SK-N-SH (cell line): ENCODE measurements around the gene ASPG. TPM values are rescaled to one million over a fixed set of nuclear protein-coding genes. Genes with fewer than 3 reads are reported as not detected.

Experiments
- CTCF ChIA-PET: fragments of 300-600, 350-600 bp; formaldehyde crosslinking; extraction: SDS; loops from one replicate; lab custom pipeline; 2021; lab: Yijun Ruan, JAX
- POLR2A ChIA-PET: fragments of 350-600 bp; sonication (Branson Sonifier 250); formaldehyde crosslinking; extraction: SDS; loops from one replicate; lab custom pipeline; 2020; ENCODE audit warnings: antibody characterized with exemption, inconsistent platforms; lab: Yijun Ruan, JAX
- DNase-seq: peaks from one replicate; pipeline ENCODE4 v3.0.0; 2012
- H2AFZ ChIP-seq: fragments of 200-600 bp; sonication (generic); 2 replicates; pipeline ENCODE4 v1.8.1; 2016; ENCODE audit warnings: antibody characterized with exemption, mild to moderate bottlenecking, low read depth
- H3F3A ChIP-seq: fragments of 200-600 bp; sonication (generic); replicated peaks from 2 replicates; pipeline ENCODE3; 2016; ENCODE audit warnings: antibody characterized with exemption, mild to moderate bottlenecking; ENCODE audit not compliant: insufficient read depth
- H3K27ac ChIP-seq, 2 experiments: fragments of 200-500 bp in 1 of 2; fragments of 200-600 bp in 1 of 2; sonication (Bioruptor generic) in 1 of 2; sonication (generic), shearing (Covaris generic) in 1 of 2; 2 replicates each; pipeline versions ENCODE4 v1.5.1 to v1.6.1; 2014 to 2016; ENCODE audit warnings: low read depth in 2 of 2, inconsistent platforms in 1 of 2, low read length in 1 of 2, mild to moderate bottlenecking in 1 of 2, mixed read lengths in 1 of 2
- H3K27me3 ChIP-seq: fragments of 200-600 bp; sonication (generic), shearing (Covaris generic); 2 replicates; pipeline ENCODE4 v1.6.1; 2016; ENCODE audit warnings: mixed run types; ENCODE audit not compliant: insufficient read depth
- H3K36me3 ChIP-seq, 2 experiments: fragments of 200-500 bp in 1 of 2; fragments of 200-600 bp in 1 of 2; sonication (Bioruptor generic) in 1 of 2; sonication (generic) in 1 of 2; replicated peaks in 1 of 2; 2 replicates each; pipeline versions ENCODE3 to v1.5.1; 2014 to 2016; ENCODE audit warnings: low read length in 1 of 2, mild to moderate bottlenecking in 1 of 2; ENCODE audit not compliant: insufficient read depth in 2 of 2, control insufficient read depth in 1 of 2
- H3K4me1 ChIP-seq, 2 experiments: fragments of 200-500 bp in 1 of 2; fragments of 200-600 bp in 1 of 2; sonication (Bioruptor generic) in 1 of 2; sonication (generic), shearing (Covaris generic) in 1 of 2; 2 replicates each; pipeline versions ENCODE4 v1.5.1 to v1.6.1; 2014 to 2016; ENCODE audit warnings: low read depth in 1 of 2, low read length in 1 of 2, mixed run types in 1 of 2; ENCODE audit not compliant: insufficient read depth in 2 of 2, control insufficient read depth in 1 of 2
- H3K4me2 ChIP-seq: fragments of 200-600 bp; sonication (generic), shearing (Covaris generic); 2 replicates; pipeline ENCODE4 v1.6.1; 2017; ENCODE audit warnings: mixed run types
- H3K4me3 ChIP-seq, 2 experiments: fragments of 200-500 bp in 1 of 2; fragments of 200-600 bp in 1 of 2; sonication (Bioruptor generic) in 1 of 2; sonication (generic), shearing (Covaris generic) in 1 of 2; 2 replicates each; pipeline versions ENCODE4 v1.5.1 to v1.8.1; 2014 to 2016; ENCODE audit warnings: low read depth in 2 of 2, inconsistent platforms in 1 of 2, low read length in 1 of 2, mild to moderate bottlenecking in 1 of 2, mixed read lengths in 1 of 2, moderate library complexity in 1 of 2
- H3K79me2 ChIP-seq: fragments of 200-600 bp; sonication (generic); 2 replicates; pipeline ENCODE4 v1.8.1; 2017; ENCODE audit warnings: mild to moderate bottlenecking; ENCODE audit not compliant: insufficient read depth
- H3K9ac ChIP-seq: fragments of 200-600 bp; sonication (generic); 2 replicates; pipeline ENCODE4 v1.6.1; 2017; ENCODE audit warnings: mixed run types
- H3K9me2 ChIP-seq: fragments of 200-600 bp; sonication (generic); 2 replicates; pipeline ENCODE4 v1.6.1; 2017; ENCODE audit warnings: mixed run types
- H3K9me3 ChIP-seq: fragments of 200-600 bp; sonication (generic); 2 replicates; pipeline ENCODE4 v1.6.1; 2017; ENCODE audit warnings: mixed run types, mild to moderate bottlenecking, moderate library complexity
- H4K20me1 ChIP-seq: fragments of 200-600 bp; sonication (generic); 2 replicates; pipeline ENCODE4 v1.6.1; 2017; ENCODE audit warnings: mild to moderate bottlenecking, mixed run types; ENCODE audit not compliant: insufficient read depth
- CHD2 ChIP-seq: fragments of 150-350 bp; IDR thresholded peaks from 2 replicates; pipeline ENCODE4 v1.6.1; 2018; ENCODE audit warnings: low read length; ENCODE audit not compliant: partially characterized antibody
- CTCF ChIP-seq: fragments of 200-600 bp; sonication (generic); IDR thresholded peaks from 2 replicates; pipeline ENCODE4 v1.6.1; 2017; ENCODE audit warnings: antibody characterized with exemption, mild to moderate bottlenecking, moderate library complexity
- ELF1 ChIP-seq: IDR thresholded peaks from 2 replicates; pipeline ENCODE4 v1.4.0; 2012
- EZH2phosphoT487 ChIP-seq: fragments of 200-600 bp; sonication (generic); IDR thresholded peaks from 2 replicates; pipeline ENCODE4 v1.6.1; 2017; ENCODE audit warnings: low read depth, mixed run types, mild to moderate bottlenecking, antibody characterized with exemption, moderate library complexity, borderline replicate concordance
- FOSL2 ChIP-seq: IDR thresholded peaks from 2 replicates; pipeline ENCODE4 v1.4.0; 2012; ENCODE audit warnings: low read depth, mild to moderate bottlenecking, moderate library complexity, borderline replicate concordance
- FOXJ3 ChIP-seq: sonication (generic); formaldehyde crosslinking; IDR thresholded peaks from 2 replicates; pipeline ENCODE4 v1.5.1; 2020; ENCODE audit warnings: mild to moderate bottlenecking, missing genetic modification reagents
- GATA2 ChIP-seq: sonication (generic); formaldehyde crosslinking; IDR thresholded peaks from 2 replicates; pipeline ENCODE4 v1.5.0; 2020; ENCODE audit warnings: mild to moderate bottlenecking, missing genetic modification reagents
- JUND ChIP-seq: IDR thresholded peaks from 2 replicates; pipeline ENCODE4 v1.4.0; 2012
- MAX ChIP-seq: IDR thresholded peaks from 2 replicates; pipeline ENCODE4 v1.4.0; 2012; ENCODE audit warnings: low read depth
- NFIC ChIP-seq: IDR thresholded peaks from 2 replicates; pipeline ENCODE4 v1.4.0; 2012; ENCODE audit warnings: borderline replicate concordance
- PBX3 ChIP-seq: IDR thresholded peaks from 2 replicates; pipeline ENCODE4; 2012
- RCOR1 ChIP-seq: fragments of 150-350 bp; IDR thresholded peaks from 2 replicates; pipeline ENCODE4 v1.6.1; 2017; ENCODE audit warnings: antibody characterized with exemption, low read length
- REST ChIP-seq: IDR thresholded peaks from 2 replicates; pipeline ENCODE4 v1.6.1; 2012; ENCODE audit warnings: mild to moderate bottlenecking, low read depth, low read length, moderate library complexity
- SIN3A ChIP-seq: IDR thresholded peaks from 2 replicates; pipeline ENCODE4 v1.6.1; 2012; ENCODE audit warnings: low read depth, mild to moderate bottlenecking, low read length, moderate library complexity, borderline replicate concordance
- SMC3 ChIP-seq: IDR thresholded peaks from 2 replicates; pipeline ENCODE4 v1.6.1; 2012; ENCODE audit warnings: low read depth, low read length, improper control_type of control experiment
- TAF1 ChIP-seq: IDR thresholded peaks from 2 replicates; pipeline ENCODE4 v1.6.1; 2012; ENCODE audit warnings: low read depth, mild to moderate bottlenecking, low read length, moderate library complexity, borderline replicate concordance
- TEAD4 ChIP-seq: IDR thresholded peaks from 2 replicates; pipeline ENCODE4 v1.4.0; 2012; ENCODE audit warnings: mild to moderate bottlenecking, borderline replicate concordance; ENCODE audit not compliant: insufficient read depth
- USF1 ChIP-seq: IDR thresholded peaks from 2 replicates; pipeline ENCODE4 v1.4.0; 2012; ENCODE audit warnings: low read depth, borderline replicate concordance
- YY1 ChIP-seq: IDR thresholded peaks from 2 replicates; pipeline ENCODE4 v1.4.0; 2012; ENCODE audit warnings: low read depth, mild to moderate bottlenecking
- ZBTB33 ChIP-seq: IDR thresholded peaks from 2 replicates; pipeline ENCODE4 v1.4.0; 2012; ENCODE audit warnings: low read depth, borderline replicate concordance
- WGBS: methylation state at CpG from one replicate; pipeline ENCODE4 v1.1.6; 2017; ENCODE audit warnings: low lambda C conversion rate; 5-methylcytosine and 5-hydroxymethylcytosine counted together
- polyA plus RNA-seq, 3 experiments: library from polyadenylated mRNA; depleted of rRNA; stranded (reverse); fragments of >200 nt; gene quantifications; 2 replicates each; pipeline ENCODE4 v1.2.3, GENCODE V29; 2012

The ASPG gene
- polyA plus RNA-seq, 1 of the 3 experiments (the other 2 are of a cell fraction), result not detected

- Histone ChIP-seq H4K20me1 (no peaks in the 10 kb centered on the region), H2AFZ (no peak overlapping the region), H3K4me2 (no peak overlapping the region), H3K36me3 (no peaks in the 10 kb centered on the region), H3K4me1 (no peaks in the 10 kb centered on the region), H3K79me2 (no peaks in the 10 kb centered on the region), H3K27ac (no peak overlapping the region), H3K9me2 (no peaks in the 10 kb centered on the region), H3F3A (no peaks in the 10 kb centered on the region), H3K9me3 (no peaks in the 10 kb centered on the region), H3K27me3 (no peaks in the 10 kb centered on the region; the same call in 1 of the 2 replicates), H3K4me3 (no peak overlapping the region), H3K9ac (no peak overlapping the region)
- POLR2A ChIA-PET, result no interaction called here
- TF ChIP-seq TEAD4, result no peak
- no peak for TF ChIP-seq TAF1
- TF ChIP-seq NFIC, result no peak
- no peak for TF ChIP-seq REST
- no peak for TF ChIP-seq SIN3A
- TF ChIP-seq EZH2phosphoT487, result no peak
- no peak for TF ChIP-seq ELF1
- TF ChIP-seq RCOR1, result no peak
- TF ChIP-seq CTCF, result no peak
- no peak for TF ChIP-seq GATA2 (CRISPR knock-in tag)
- WGBS, result 43% methylated on average over 9 of the region's 10 CpGs
- no peak for DNase-seq
- CTCF ChIA-PET, result interaction anchor here (0.9 kb wide), 1 partner anchor 14 kb away, joined by 3 read pairs; no protein-coding TSS in a partner anchor
These were observed 21.5 kb upstream of the ASPG start for GRCh38 chr14:104064003-104064402.

- DNase-seq, result no peak
- no peaks in the 10 kb centered on the region for H3K9me2 ChIP-seq
- H3K4me2 ChIP-seq, result no peak overlapping the region
- 40% methylated on average over 1 of the region's 5 CpGs for WGBS
- H3K79me2 ChIP-seq, result no peaks in the 10 kb centered on the region
- no peaks in the 10 kb centered on the region for H3K36me3 ChIP-seq
- no peaks in the 10 kb centered on the region for H3K4me1 ChIP-seq
- no peaks in the 10 kb centered on the region for H3K9me3 ChIP-seq
- peaks cover 7% of the 10 kb centered on the region; the same call in 1 of the 2 replicates for H3K27me3 ChIP-seq
- CTCF ChIA-PET, result interaction anchor here (1.0 kb wide), 1 partner anchor 28 kb away, joined by 3 read pairs; no protein-coding TSS in a partner anchor
- POLR2A ChIA-PET, result no interaction called here
- no peaks in the 10 kb centered on the region for H4K20me1 ChIP-seq
- H3K27ac ChIP-seq, result no peak overlapping the region
- H3K9ac ChIP-seq, result no peak overlapping the region
- no peak overlapping the region for H2AFZ ChIP-seq
- H3F3A ChIP-seq, result no peaks in the 10 kb centered on the region
- no peak overlapping the region for H3K4me3 ChIP-seq
- TF ChIP-seq CHD2 (no peak), PBX3 (no peak), ELF1 (no peak), ZBTB33 (no peak), FOSL2 (no peak), YY1 (no peak), USF1 (no peak), FOXJ3 (CRISPR knock-in tag) (no peak), MAX (no peak), JUND (no peak), SMC3 (no peak)
These were observed 19.2 kb upstream of the ASPG start for GRCh38 chr14:104066279-104066678.
